Activated B cell treated with CpG ODN at 0.5 μM for 24 hours (primary cell): ENCODE measurements around the gene MCF2L. TPM values are rescaled to one million over a fixed set of nuclear protein-coding genes. Genes with fewer than 3 reads are reported as not detected.

Source experiments
- ATAC-seq: fragments of 200-7000 bp; cut with Tn5 transposase; one replicate; pipeline ENCODE4 v1.10.0; 2021; ENCODE audit warnings: low read depth, mild to moderate bottlenecking, moderate library complexity
- CTCF ChIA-PET: fragments of 350-600 bp; sonication (Branson Sonifier 250); formaldehyde crosslinking; loops from one replicate; lab custom pipeline; 2021; ENCODE audit warnings: antibody characterized with exemption; lab: Charles Lee
- POLR2A ChIA-PET: fragments of 350-600 bp; sonication (Branson Sonifier 250); formaldehyde crosslinking; loops from one replicate; lab custom pipeline; 2021; ENCODE audit warnings: antibody characterized with exemption; lab: Charles Lee
- DNase-seq: peaks from one replicate; pipeline ENCODE4 v3.0.0; 2022
- H3K27ac Mint-ChIP-seq: one replicate; pipeline ENCODE4 v1.8.0; 2020; ENCODE audit warnings: mixed read lengths
- H3K27me3 Mint-ChIP-seq: one replicate; pipeline ENCODE4 v1.8.0; 2021; ENCODE audit warnings: mixed read lengths
- H3K36me3 Mint-ChIP-seq: one replicate; pipeline ENCODE4 v1.8.0; 2021; ENCODE audit warnings: low read depth, mixed read lengths
- H3K4me1 Mint-ChIP-seq: one replicate; pipeline ENCODE4 v1.8.0; 2021; ENCODE audit warnings: mixed read lengths
- H3K4me3 Mint-ChIP-seq: one replicate; pipeline ENCODE4 v1.8.0; 2020; ENCODE audit warnings: mild to moderate bottlenecking, mixed read lengths
- H3K9me3 Mint-ChIP-seq: one replicate; pipeline ENCODE4 v1.8.0; 2020; ENCODE audit warnings: mixed read lengths
- CTCF ChIP-seq: fragments of 200-600 bp; IDR thresholded peaks from one replicate; pipeline ENCODE4 v1.8.0; 2022; ENCODE audit warnings: antibody characterized with exemption, mild to moderate bottlenecking
- intact Hi-C: fragments of 100-400 bp; cut with micrococcal nuclease; formaldehyde crosslinking; loops from one replicate; pipeline ENCODE4 v1.15.1; 2024
- total RNA-seq: library from RNA; stranded (reverse); gene quantifications from 2 replicates; pipeline ENCODE4 v1.2.3, GENCODE V29; 2022

The MCF2L gene
- total RNA-seq, 1 donor from 2014 or later = 3.4 TPM

GRCh38 chr13:113018676-113019465, 49.9 kb downstream of the MCF2L start:
- ATAC-seq = no peak
- POLR2A ChIA-PET = no interaction called here
- Mint-ChIP-seq H3K27me3 (no peaks in the 10 kb centered on the region), H3K4me3 (no peak overlapping the region), H3K36me3 (peaks cover 5% of the 10 kb centered on the region), H3K27ac (no peak overlapping the region), H3K4me1 (peaks cover 12% of the 10 kb centered on the region), H3K9me3 (no peaks in the 10 kb centered on the region)
- CTCF ChIA-PET = no interaction called here
- no peak for DNase-seq
- intact Hi-C loops = no loop called here
- no peak for TF ChIP-seq CTCF

GRCh38 chr13:113020323-113021080, 51.5 kb downstream of the MCF2L start:
- TF ChIP-seq CTCF = no peak
- CTCF ChIA-PET = interaction anchor here (1.0 kb wide), 1 partner anchor 8 kb away, joined by 3 read pairs; no protein-coding TSS in a partner anchor
- ATAC-seq (peak; percentile 54), DNase-seq (no peak)
- POLR2A ChIA-PET = no interaction called here
- intact Hi-C loops = no loop called here
- H3K36me3 Mint-ChIP-seq = peaks cover 4% of the 10 kb centered on the region
- no peaks in the 10 kb centered on the region for H3K9me3 Mint-ChIP-seq
- H3K27ac Mint-ChIP-seq = no peak overlapping the region
- peaks cover 12% of the 10 kb centered on the region for H3K4me1 Mint-ChIP-seq
- H3K4me3 Mint-ChIP-seq = no peak overlapping the region
- no peaks in the 10 kb centered on the region for H3K27me3 Mint-ChIP-seq

GRCh38 chr13:113021391-113021790, 52.4 kb downstream of the MCF2L start:
- ChIA-PET POLR2A (no interaction called here), CTCF (no interaction called here)
- ATAC-seq (no peak), DNase-seq (no peak)
- intact Hi-C loops = no loop called here
- no peaks in the 10 kb centered on the region for H3K27me3 Mint-ChIP-seq
- no peak for TF ChIP-seq CTCF
- H3K27ac Mint-ChIP-seq = no peak overlapping the region
- no peaks in the 10 kb centered on the region for H3K9me3 Mint-ChIP-seq
- H3K4me1 Mint-ChIP-seq = peaks cover 12% of the 10 kb centered on the region
- no peak overlapping the region for H3K4me3 Mint-ChIP-seq
- H3K36me3 Mint-ChIP-seq = peaks cover 3% of the 10 kb centered on the region

- ChIA-PET CTCF (no interaction called here), POLR2A (no interaction called here)
- no peak for DNase-seq
- intact Hi-C loops = no loop called here
- no peaks in the 10 kb centered on the region for H3K9me3 Mint-ChIP-seq
- ATAC-seq = no peak
- H3K36me3 Mint-ChIP-seq = peaks cover 3% of the 10 kb centered on the region
- H3K4me1 Mint-ChIP-seq = peaks cover 12% of the 10 kb centered on the region
- no peaks in the 10 kb centered on the region for H3K27me3 Mint-ChIP-seq
- H3K27ac Mint-ChIP-seq = no peak overlapping the region
- H3K4me3 Mint-ChIP-seq = no peak overlapping the region
- TF ChIP-seq CTCF = no peak
Observed at GRCh38 chr13:113021811-113022210, 52.8 kb downstream of the MCF2L start.

- ATAC-seq = no peak
- H3K36me3 Mint-ChIP-seq = peaks cover 2% of the 10 kb centered on the region
- ChIA-PET CTCF (no interaction called here), POLR2A (no interaction called here)
- H3K4me1 Mint-ChIP-seq = peaks cover 12% of the 10 kb centered on the region
- no peaks in the 10 kb centered on the region for H3K9me3 Mint-ChIP-seq
- no peak for TF ChIP-seq CTCF
- intact Hi-C loops = no loop called here
- no peak for DNase-seq
- H3K27ac Mint-ChIP-seq = no peak overlapping the region
- H3K27me3 Mint-ChIP-seq = no peaks in the 10 kb centered on the region
- H3K4me3 Mint-ChIP-seq = no peak overlapping the region
Observed at GRCh38 chr13:113022391-113022744, 53.4 kb downstream of the MCF2L start.
